HL-60 (cell line): ENCODE results near the gene UNCX.

ENCODE experiments used
- DNase-seq, 2 experiments: peaks; one replicate each; pipeline ENCODE4 v3.0.0-alpha.2; 2010 to 2020; ENCODE audit warnings: low read depth in 1 of 2, low spot score in 1 of 2
- H3K27ac ChIP-seq: fragments of 250-450 bp; sonication (Bioruptor Pico); replicated peaks from 2 replicates; pipeline ENCODE4 v1.5.1; 2020; ENCODE audit warnings: mild to moderate bottlenecking, moderate library complexity
- H3K27me3 ChIP-seq: fragments of 250-450 bp; sonication (Bioruptor Pico); 2 replicates; pipeline ENCODE4 v1.5.1; 2021; ENCODE audit warnings: mild to moderate bottlenecking, moderate library complexity; ENCODE audit not compliant: insufficient read depth, poor library complexity, severe bottlenecking
- H3K4me3 ChIP-seq: replicated peaks from 2 replicates; pipeline ENCODE4 v1.5.1; 2011; ENCODE audit warnings: mild to moderate bottlenecking, control low read depth, low read length; ENCODE audit not compliant: insufficient read depth
- CTCF ChIP-seq: IDR thresholded peaks from one replicate; pipeline ENCODE4 v1.5.1; 2011; ENCODE audit warnings: low read length, control low read depth, inconsistent platforms; ENCODE audit not compliant: insufficient read depth
- GABPA ChIP-seq: IDR thresholded peaks from 2 replicates; pipeline ENCODE4 v1.6.1; 2012; ENCODE audit warnings: low read depth
- POLR2AphosphoS5 ChIP-seq: IDR thresholded peaks from 2 replicates; pipeline ENCODE4 v1.6.1; 2012; ENCODE audit warnings: low read depth
- SPI1 ChIP-seq: IDR thresholded peaks from 2 replicates; pipeline ENCODE4 v1.6.1; 2012; ENCODE audit warnings: low read depth, mild to moderate bottlenecking, borderline replicate concordance
- TF ChIP-seq, protein P1 (sequence below): IDR thresholded peaks from 2 replicates; pipeline ENCODE4 v1.6.1; 2012; ENCODE audit warnings: low read depth; ENCODE audit not compliant: insufficient replicate concordance

UNCX gene

GRCh38 chr7:1268866-1269265, 36.2 kb downstream of the UNCX start:
- Histone ChIP-seq H3K27ac (no peak overlapping the region), H3K27me3 (peaks cover 2% of the 10 kb centered on the region), H3K4me3 (no peak overlapping the region)
- no peak for DNase-seq
- no peak for TF ChIP-seq GABPA
- TF ChIP-seq CTCF = no peak
- TF ChIP-seq POLR2AphosphoS5 = no peak
- TF ChIP-seq, protein P1, sequence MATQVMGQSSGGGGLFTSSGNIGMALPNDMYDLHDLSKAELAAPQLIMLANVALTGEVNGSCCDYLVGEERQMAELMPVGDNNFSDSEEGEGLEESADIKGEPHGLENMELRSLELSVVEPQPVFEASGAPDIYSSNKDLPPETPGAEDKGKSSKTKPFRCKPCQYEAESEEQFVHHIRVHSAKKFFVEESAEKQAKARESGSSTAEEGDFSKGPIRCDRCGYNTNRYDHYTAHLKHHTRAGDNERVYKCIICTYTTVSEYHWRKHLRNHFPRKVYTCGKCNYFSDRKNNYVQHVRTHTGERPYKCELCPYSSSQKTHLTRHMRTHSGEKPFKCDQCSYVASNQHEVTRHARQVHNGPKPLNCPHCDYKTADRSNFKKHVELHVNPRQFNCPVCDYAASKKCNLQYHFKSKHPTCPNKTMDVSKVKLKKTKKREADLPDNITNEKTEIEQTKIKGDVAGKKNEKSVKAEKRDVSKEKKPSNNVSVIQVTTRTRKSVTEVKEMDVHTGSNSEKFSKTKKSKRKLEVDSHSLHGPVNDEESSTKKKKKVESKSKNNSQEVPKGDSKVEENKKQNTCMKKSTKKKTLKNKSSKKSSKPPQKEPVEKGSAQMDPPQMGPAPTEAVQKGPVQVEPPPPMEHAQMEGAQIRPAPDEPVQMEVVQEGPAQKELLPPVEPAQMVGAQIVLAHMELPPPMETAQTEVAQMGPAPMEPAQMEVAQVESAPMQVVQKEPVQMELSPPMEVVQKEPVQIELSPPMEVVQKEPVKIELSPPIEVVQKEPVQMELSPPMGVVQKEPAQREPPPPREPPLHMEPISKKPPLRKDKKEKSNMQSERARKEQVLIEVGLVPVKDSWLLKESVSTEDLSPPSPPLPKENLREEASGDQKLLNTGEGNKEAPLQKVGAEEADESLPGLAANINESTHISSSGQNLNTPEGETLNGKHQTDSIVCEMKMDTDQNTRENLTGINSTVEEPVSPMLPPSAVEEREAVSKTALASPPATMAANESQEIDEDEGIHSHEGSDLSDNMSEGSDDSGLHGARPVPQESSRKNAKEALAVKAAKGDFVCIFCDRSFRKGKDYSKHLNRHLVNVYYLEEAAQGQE = no peak
- TF ChIP-seq SPI1 = no peak

DNA sequence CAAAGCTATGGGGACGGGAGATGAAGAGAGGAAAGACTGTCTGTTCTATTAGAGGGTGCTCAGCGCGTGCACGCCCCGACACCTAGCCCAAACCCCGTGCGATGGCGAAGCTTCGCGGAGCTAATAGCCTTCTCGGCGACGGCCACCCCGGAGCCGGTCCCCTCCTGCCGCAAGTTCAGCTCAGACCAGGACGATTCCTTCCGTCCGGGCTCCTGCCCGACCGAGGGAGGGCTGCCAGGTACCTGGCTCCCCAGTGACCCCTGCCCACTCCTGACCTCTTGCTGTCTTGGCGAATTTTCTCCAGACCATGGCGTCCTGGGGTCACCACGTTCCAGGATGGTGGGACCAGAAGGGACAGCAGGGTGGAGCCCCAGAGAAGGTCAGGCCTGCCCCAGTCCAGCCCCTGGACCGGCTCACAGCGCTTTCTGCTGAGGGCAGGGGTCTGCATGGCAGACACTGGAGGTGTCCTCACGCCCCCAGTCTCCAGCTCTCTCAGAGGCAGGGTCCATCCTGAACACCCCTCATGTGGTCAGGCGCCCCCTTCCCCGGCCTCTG, 36.7 kb downstream of the UNCX start:
- TF ChIP-seq POLR2AphosphoS5 (no peak), GABPA (no peak), CTCF (no peak), SPI1 (no peak)
- TF ChIP-seq, protein P1 = no peak
- DNase-seq = no peak
- Histone ChIP-seq H3K27me3 (peaks cover 2% of the 10 kb centered on the region), H3K4me3 (no peak overlapping the region), H3K27ac (no peak overlapping the region)

- TF ChIP-seq, protein P1 = no peak
- TF ChIP-seq POLR2AphosphoS5 (no peak), SPI1 (no peak), CTCF (no peak), GABPA (no peak)
Measured at GRCh38 chr7:1270181-1270580, 37.5 kb downstream of the UNCX start.

More at GRCh38 chr7:1270181-1270580, 37.5 kb downstream of the UNCX start:
- H3K27ac ChIP-seq = no peak overlapping the region
- H3K27me3 ChIP-seq = peaks cover 2% of the 10 kb centered on the region
- DNase-seq = no peak
- no peak overlapping the region for H3K4me3 ChIP-seq
